Neural progenitor cell (in vitro differentiated cells): ENCODE measurements around the gene NIT1. TPM values are rescaled to one million over a fixed set of nuclear protein-coding genes. Genes with fewer than 3 reads are reported as not detected.

Experiments
- DNase-seq: peaks from one replicate; pipeline ENCODE4 v3.0.0-alpha.2; 2016; ENCODE audit warnings: low spot score
- H2AFZ ChIP-seq: fragments of 200-600 bp; sonication (generic); replicated peaks from 2 replicates; pipeline ENCODE4 v1.6.1; 2016; ENCODE audit warnings: antibody characterized with exemption
- H3F3A ChIP-seq: fragments of 200-600 bp; sonication (generic); 2 replicates; pipeline ENCODE4 v1.6.1; 2016; ENCODE audit warnings: antibody characterized with exemption, low read depth
- H3K27ac ChIP-seq: fragments of 200-600 bp; sonication (generic); 2 replicates; pipeline ENCODE4 v1.5.1; 2016; ENCODE audit warnings: mild to moderate bottlenecking
- H3K27me3 ChIP-seq: fragments of 200-600 bp; sonication (generic); 2 replicates; pipeline ENCODE4 v1.6.1; 2016; ENCODE audit warnings: mild to moderate bottlenecking, moderate library complexity
- H3K36me3 ChIP-seq: fragments of 200-600 bp; sonication (generic); 2 replicates; pipeline ENCODE4 v1.5.1; 2016
- H3K4me1 ChIP-seq: fragments of 200-600 bp; sonication (generic); 2 replicates; pipeline ENCODE4 v1.6.1; 2016; ENCODE audit warnings: mixed run types
- H3K4me2 ChIP-seq: fragments of 200-600 bp; sonication (generic); 2 replicates; pipeline ENCODE4 v1.6.1; 2016
- H3K4me3 ChIP-seq: fragments of 200-600 bp; sonication (generic); 2 replicates; pipeline ENCODE4 v1.5.1; 2016
- H3K79me2 ChIP-seq: fragments of 200-600 bp; sonication (generic); 2 replicates; pipeline ENCODE4 v1.6.1; 2016; ENCODE audit warnings: low read depth
- H3K9ac ChIP-seq: fragments of 200-600 bp; sonication (generic); 2 replicates; pipeline ENCODE4 v1.6.1; 2016
- H3K9me3 ChIP-seq: fragments of 200-600 bp; sonication (generic); 2 replicates; pipeline ENCODE4 v1.5.1; 2016; ENCODE audit warnings: low read depth
- H4K20me1 ChIP-seq: fragments of 200-600 bp; sonication (generic); 2 replicates; pipeline ENCODE4 v1.6.1; 2016; ENCODE audit warnings: low read depth
- H3K27ac Mint-ChIP-seq: 3 replicates; pipeline ENCODE4 v1.8.0; 2021; ENCODE audit warnings: mixed read lengths
- H3K27me3 Mint-ChIP-seq: 2 replicates; pipeline ENCODE4 v1.8.0; 2022; ENCODE audit warnings: low read depth, mild to moderate bottlenecking, inconsistent platforms, moderate library complexity, mixed read lengths; ENCODE audit not compliant: insufficient read depth
- H3K36me3 Mint-ChIP-seq: 3 replicates; pipeline ENCODE4 v1.8.0; 2021; ENCODE audit warnings: mixed read lengths
- H3K4me1 Mint-ChIP-seq: 3 replicates; pipeline ENCODE4 v1.8.0; 2021; ENCODE audit warnings: mixed read lengths
- H3K4me3 Mint-ChIP-seq: 3 replicates; pipeline ENCODE4 v1.8.0; 2021; ENCODE audit warnings: mild to moderate bottlenecking, moderate library complexity, mixed read lengths
- H3K9me3 Mint-ChIP-seq: 3 replicates; pipeline ENCODE4 v1.8.0; 2020; ENCODE audit warnings: mixed read lengths
- CTCF ChIP-seq: fragments of 200-600 bp; sonication (generic); IDR thresholded peaks from 2 replicates; pipeline ENCODE4 v1.5.1; 2017; ENCODE audit warnings: antibody characterized with exemption, mild to moderate bottlenecking
- EZH2 ChIP-seq: fragments of 200-600 bp; sonication (generic); IDR thresholded peaks from 2 replicates; pipeline ENCODE4 v1.6.1; 2017; ENCODE audit warnings: antibody characterized with exemption, mild to moderate bottlenecking, moderate library complexity
- EZH2phosphoT487 ChIP-seq: fragments of 200-600 bp; sonication (generic); IDR thresholded peaks from 2 replicates; pipeline ENCODE4 v1.6.1; 2017; ENCODE audit warnings: antibody characterized with exemption
- total RNA-seq: library from RNA; depleted of rRNA; stranded (reverse); fragments of >200 nt; gene quantifications from 2 replicates; pipeline ENCODE4 v1.2.3, GENCODE V29; 2015; ENCODE audit warnings: low replicate concordance

Gene NIT1
- total RNA-seq, 1 donor from 2014 or later: 39.5 TPM

- Mint-ChIP-seq H3K27me3 (peaks cover 13% of the 10 kb centered on the region), H3K36me3 (peaks cover 13% of the 10 kb centered on the region), H3K9me3 (no peaks in the 10 kb centered on the region), H3K27ac (peak within 1 kb of the TSS; percentile 54), H3K4me3 (peak within 1 kb of the TSS; percentile 91), H3K4me1 (peaks cover 15% of the 10 kb centered on the region)
- Histone ChIP-seq H3K9me3 (no peaks in the 10 kb centered on the region), H3K27me3 (no peaks in the 10 kb centered on the region), H3K36me3 (no peaks in the 10 kb centered on the region), H3K9ac (peak within 1 kb of the TSS; percentile 64), H3K27ac (no peak within 1 kb of the TSS), H4K20me1 (no peaks in the 10 kb centered on the region), H3K79me2 (no peaks in the 10 kb centered on the region), H3K4me2 (peak within 1 kb of the TSS; percentile 85), H3F3A (peaks cover 8% of the 10 kb centered on the region), H3K4me1 (no peaks in the 10 kb centered on the region), H3K4me3 (peak within 1 kb of the TSS; percentile 84), H2AFZ (peak within 1 kb of the TSS; percentile 94)
- peak; percentile 97 for DNase-seq
- no peak for TF ChIP-seq EZH2
- no peak for TF ChIP-seq EZH2phosphoT487
- peak; percentile 35 for TF ChIP-seq CTCF
Observed at GRCh38 chr1:161098210-161099068, 19.5 kb upstream of the NIT1 start, which contains the start of gene KLHDC9. TSS of gene KLHDC9 (plus strand) at chr1:161098361. CDS start at chr1:161098536, 175 bp downstream.

- Histone ChIP-seq H2AFZ (no peak overlapping the region), H3K9me3 (no peaks in the 10 kb centered on the region), H3K4me1 (no peaks in the 10 kb centered on the region), H3F3A (peaks cover 8% of the 10 kb centered on the region), H3K4me3 (peak overlapping the region; percentile 84), H4K20me1 (no peaks in the 10 kb centered on the region), H3K27me3 (no peaks in the 10 kb centered on the region), H3K79me2 (peaks cover 7% of the 10 kb centered on the region), H3K4me2 (peak overlapping the region; percentile 85), H3K27ac (no peak overlapping the region), H3K36me3 (no peaks in the 10 kb centered on the region), H3K9ac (no peak overlapping the region)
- Mint-ChIP-seq H3K4me3 (peak overlapping the region; percentile 91), H3K36me3 (peaks cover 14% of the 10 kb centered on the region), H3K27ac (no peak overlapping the region), H3K9me3 (no peaks in the 10 kb centered on the region), H3K27me3 (peaks cover 13% of the 10 kb centered on the region), H3K4me1 (peaks cover 15% of the 10 kb centered on the region)
- TF ChIP-seq EZH2 (no peak), CTCF (no peak), EZH2phosphoT487 (no peak)
- no peak for DNase-seq
Observed at GRCh38 chr1:161099090-161099802, 18.7 kb upstream of the NIT1 start.

GRCh38 chr1:161100556-161100955, 17.3 kb upstream of the NIT1 start:
- Histone ChIP-seq H3K27me3 (no peaks in the 10 kb centered on the region), H4K20me1 (no peaks in the 10 kb centered on the region), H3K79me2 (peaks cover 20% of the 10 kb centered on the region), H3K9ac (no peak overlapping the region), H3K27ac (no peak overlapping the region), H3K9me3 (no peaks in the 10 kb centered on the region), H3K4me1 (no peaks in the 10 kb centered on the region), H3F3A (peaks cover 8% of the 10 kb centered on the region), H2AFZ (no peak overlapping the region), H3K4me2 (no peak overlapping the region), H3K36me3 (no peaks in the 10 kb centered on the region), H3K4me3 (no peak overlapping the region)
- H3K27me3 Mint-ChIP-seq: peaks cover 11% of the 10 kb centered on the region
- H3K9me3 Mint-ChIP-seq: no peaks in the 10 kb centered on the region
- TF ChIP-seq CTCF (no peak), EZH2phosphoT487 (no peak), EZH2 (no peak)
- no peak overlapping the region for H3K4me3 Mint-ChIP-seq
- DNase-seq: no peak
- peaks cover 16% of the 10 kb centered on the region for H3K36me3 Mint-ChIP-seq
- peaks cover 15% of the 10 kb centered on the region for H3K4me1 Mint-ChIP-seq
- H3K27ac Mint-ChIP-seq: no peak overlapping the region
